GM18909 (cell line): ENCODE data around the gene TMEM38A.
"Not testable (repeated sequence)": the region's sequence is repeated elsewhere in the genome, so short reads cannot be mapped to it uniquely, and the experiment has no call there.

Experiments used
- ATAC-seq: cut with Tn5 transposase; IDR thresholded peaks from one replicate; pipeline ENCODE4 v1.9.1; 2021; ENCODE audit warnings: mild to moderate bottlenecking; ENCODE audit not compliant: unreplicated experiment, poor library complexity

The TMEM38A gene

DNA sequence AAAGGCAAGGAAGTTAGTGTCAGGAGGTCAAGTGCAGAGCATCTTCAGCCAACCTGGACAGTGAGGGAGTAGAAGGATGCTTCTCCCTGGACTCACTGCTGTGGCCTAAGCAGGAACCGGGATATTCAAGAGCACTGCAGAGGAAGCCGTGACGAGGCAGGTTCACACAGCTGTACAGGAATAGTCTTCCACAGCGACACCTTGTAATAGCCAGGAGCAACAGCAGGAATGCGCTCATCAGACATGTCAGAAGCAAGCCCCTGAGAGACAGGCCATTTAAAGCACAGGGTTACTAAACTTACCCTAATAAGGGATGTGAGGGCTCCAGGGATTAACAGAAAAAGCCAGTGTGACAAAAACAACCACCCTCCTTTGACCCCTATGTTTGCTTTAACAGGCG lies 29.5 kb upstream of the TMEM38A start:
- no peak for ATAC-seq

DNA sequence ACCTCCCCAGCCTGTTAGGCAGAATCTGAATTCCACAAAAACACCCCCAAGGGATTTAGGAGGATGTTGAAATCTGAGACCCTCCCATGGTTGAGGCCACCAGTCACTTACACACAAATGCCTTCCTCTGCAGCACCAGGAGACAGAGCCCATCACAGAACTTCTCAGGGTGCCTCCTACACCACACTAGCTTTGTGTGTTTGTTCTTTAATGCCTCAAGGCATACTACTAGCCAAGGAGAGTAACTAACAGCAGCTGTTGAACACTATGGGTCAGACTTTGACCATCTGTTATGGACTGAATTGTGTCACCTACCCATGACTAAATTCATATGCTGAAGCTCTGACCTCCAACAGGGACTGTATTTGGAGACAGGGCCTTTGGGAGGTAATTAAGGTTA lies 23.4 kb upstream of the TMEM38A start:
- no peak for ATAC-seq

DNA sequence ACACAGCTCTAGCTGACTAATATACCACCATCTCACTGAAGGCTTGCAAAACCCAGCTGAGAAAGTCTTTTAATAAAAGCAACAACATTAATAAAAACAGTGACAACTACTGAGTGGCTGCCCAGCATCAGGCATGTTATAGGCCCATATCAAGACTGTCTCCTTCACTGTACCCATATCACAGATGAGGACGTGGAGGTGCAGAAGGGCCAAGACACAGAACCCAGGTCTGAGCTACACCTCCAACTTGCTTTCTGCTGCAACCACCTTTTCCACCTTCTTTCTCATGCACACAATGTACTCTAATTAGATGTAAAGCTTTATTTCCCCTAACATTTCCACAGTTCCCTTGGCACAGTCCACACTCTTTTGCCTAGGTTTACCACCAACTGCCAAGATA lies 22.3 kb upstream of the TMEM38A start:
- no peak for ATAC-seq

DNA sequence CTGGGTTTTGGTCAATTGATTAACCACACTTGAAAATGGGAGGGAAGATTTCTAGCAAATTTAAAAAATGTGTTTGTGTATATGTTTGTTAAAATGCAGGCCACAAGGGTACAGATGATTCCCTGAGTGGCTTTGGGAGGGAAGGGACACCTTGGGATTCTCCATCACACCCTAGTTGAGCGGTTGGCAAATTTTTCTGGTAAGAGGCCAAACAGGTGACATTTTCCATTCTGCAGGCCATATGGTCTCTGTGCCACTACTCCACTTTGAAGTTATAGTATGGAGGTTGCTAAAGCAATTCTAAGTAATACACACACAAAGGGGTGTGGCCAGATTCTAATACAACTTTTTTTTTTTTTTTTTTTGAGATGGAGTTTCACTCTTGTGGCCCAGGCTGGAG lies 20.0 kb upstream of the TMEM38A start:
- ATAC-seq, result no peak

DNA sequence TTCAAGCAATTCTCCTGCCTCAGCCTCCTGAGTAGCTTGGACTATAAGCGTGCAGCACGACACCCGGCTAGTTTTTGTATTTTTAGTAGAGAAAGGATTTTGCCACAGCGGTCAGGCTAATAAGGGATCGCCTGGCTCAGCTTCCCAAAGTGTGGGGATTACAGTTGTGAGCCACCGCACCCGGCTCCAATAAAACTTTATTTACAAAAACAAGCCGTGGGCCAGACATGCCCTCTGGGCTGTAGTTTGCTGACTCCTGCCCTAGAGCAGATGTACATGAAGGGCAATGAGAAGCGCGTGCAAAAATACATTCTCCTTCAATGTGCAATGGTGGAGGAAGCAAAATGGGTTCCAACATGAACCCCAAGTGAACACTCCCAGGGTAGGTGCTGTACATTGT lies 19.2 kb upstream of the TMEM38A start:
- no peak for ATAC-seq

- no peak for ATAC-seq
Measured at GRCh38 chr19:16645140-16645539, 15.8 kb upstream of the TMEM38A start.

- ATAC-seq, result no peak
Measured at GRCh38 chr19:16649734-16650133, 11.2 kb upstream of the TMEM38A start.

GRCh38 chr19:16650821-16651220 lies 10.1 kb upstream of the TMEM38A start:
- ATAC-seq, result no peak

GRCh38 chr19:16651421-16652188 lies 9.3 kb upstream of the TMEM38A start:
- not testable (repeated sequence) for ATAC-seq

DNA sequence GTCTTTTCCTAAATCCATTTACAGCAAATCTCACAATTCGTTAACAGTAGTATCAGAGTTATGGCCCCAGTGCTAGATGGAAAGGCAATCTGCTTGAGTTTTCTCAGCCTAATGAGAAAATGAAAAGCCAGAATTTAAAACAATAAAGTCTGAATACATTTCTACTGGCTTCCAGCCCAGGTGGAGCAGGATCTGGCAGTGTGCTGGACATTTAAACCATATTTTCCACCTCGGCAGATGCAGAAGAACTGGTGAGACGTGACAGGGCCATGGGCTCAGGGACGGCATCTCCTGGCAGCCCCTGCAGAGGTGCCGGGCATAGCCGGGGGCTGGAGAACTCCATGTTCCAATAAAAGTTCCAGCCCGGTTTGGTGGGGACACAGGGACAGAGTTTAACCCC lies 8.1 kb upstream of the TMEM38A start:
- no peak for ATAC-seq

- no peak for ATAC-seq
Measured at GRCh38 chr19:16654140-16654539, 6.8 kb upstream of the TMEM38A start.

GRCh38 chr19:16654627-16655026 lies 6.3 kb upstream of the TMEM38A start:
- no peak for ATAC-seq

GRCh38 chr19:16655727-16656126 lies 5.2 kb upstream of the TMEM38A start:
- no peak for ATAC-seq

DNA sequence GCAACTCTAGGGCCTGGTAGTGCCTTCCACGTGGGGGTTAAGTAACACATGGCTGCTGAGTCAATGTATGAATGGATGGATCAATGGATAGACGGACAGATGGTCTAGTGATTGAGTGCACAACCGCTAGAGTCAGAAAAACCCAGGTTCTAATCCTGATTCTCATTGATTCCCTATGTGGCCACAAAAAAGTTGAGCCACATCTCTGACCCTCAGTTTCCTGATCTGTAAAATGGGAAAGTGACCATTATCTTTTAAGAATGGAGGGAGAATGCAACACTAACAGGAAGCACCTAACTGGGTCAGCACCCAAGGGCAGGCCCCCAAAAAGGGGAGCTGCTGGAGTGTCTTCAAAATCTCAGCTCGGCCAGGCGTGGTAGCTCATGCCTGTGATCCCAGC lies 3.6 kb upstream of the TMEM38A start:
- ATAC-seq, result no peak

DNA sequence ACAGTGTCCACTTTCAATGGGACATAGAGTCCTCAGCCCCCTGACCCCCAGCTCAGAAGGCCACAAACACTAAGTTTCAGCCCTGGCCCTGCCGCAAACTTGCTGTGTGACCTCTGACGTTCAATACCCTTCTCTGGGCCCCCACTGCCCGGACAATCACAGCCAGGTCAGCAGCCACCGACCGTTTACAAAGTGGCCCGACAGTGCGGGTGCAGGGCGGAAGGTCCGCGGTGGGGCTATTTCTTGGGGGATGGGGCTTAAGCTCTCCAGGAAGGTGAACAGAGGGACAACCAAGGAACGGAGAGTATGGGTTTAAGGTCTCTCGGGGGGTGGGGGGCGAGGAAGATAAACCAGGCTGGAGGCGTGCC lies 1.5 kb upstream of the TMEM38A start:
- ATAC-seq, result no peak

DNA sequence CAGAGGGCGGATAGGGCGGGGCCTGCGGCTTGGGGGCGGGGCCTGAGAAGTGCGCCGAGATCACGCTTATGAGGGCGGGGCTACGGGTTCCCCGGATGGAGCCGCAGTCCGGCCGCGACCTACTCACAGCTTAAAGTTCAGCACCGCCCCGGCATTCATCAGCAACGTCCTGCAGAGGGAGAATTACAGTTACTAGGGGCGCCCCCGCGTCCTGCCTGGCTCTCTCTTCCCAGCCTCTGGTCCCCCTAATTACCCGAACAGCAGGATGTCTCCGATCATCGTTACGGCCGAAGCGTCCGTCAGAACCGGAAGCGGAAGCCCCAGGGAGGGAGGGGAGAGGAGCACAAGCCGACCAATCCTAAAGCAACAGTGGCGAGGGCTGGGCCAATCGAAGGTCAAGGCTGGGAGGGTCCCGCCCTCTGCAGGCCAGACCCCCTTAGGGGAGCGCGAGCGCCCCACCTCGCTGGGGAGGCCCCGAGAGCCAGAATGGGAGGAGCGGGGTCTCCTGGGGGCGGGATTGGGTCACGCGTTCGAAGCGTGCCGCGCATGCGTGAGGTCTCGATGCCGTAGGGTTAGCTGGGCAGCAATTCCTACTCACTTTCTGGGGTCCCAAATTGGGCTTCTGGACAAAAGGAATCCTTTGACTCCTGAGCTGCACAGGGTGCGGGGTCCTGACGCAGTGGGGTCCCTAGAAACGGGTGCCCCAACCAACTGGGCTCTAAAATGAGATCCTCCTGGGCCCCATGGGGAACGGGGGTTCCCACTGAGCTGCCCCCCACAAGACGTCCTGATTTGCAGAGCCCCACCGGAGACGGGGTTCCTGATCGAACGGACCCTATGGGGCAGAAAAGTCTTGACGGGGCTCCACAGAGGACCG lies 869 bp upstream of the TMEM38A start, which contains the start of gene SMIM7:
Gene SMIM7 (minus strand): TSS at position 313 of the 877 bp plus-strand sequence. CDS start 34 bp downstream, at position 279.
- peak; percentile 88 for ATAC-seq

DNA sequence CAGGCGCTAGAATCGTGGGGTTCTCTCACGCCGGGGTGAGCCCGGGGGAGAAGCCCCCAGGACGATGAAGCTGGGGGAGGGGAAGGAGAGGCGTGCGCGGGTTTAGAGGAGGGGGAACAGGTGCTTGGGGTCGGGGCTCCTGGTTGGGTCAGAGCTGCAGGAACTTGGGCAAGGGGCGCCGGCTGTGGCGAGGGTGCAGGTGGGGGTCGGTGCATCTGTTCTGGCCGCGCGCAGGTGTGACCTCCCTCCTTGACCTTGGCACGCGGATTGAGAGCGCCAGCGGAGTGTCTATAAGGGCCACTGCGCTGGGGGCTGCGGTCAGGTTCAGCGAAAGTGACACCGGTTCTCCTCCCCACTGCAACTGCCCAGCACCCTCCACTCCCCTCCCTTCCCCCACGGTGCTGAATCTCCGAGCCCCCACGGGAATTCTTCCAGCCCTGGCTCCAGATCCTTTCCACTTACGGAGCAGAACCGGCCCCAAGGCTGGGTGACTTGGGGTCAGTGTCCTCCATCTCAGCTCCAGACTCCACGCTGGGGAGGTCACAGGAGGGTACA lies 618 bp downstream of the TMEM38A start:
- no peak for ATAC-seq

DNA sequence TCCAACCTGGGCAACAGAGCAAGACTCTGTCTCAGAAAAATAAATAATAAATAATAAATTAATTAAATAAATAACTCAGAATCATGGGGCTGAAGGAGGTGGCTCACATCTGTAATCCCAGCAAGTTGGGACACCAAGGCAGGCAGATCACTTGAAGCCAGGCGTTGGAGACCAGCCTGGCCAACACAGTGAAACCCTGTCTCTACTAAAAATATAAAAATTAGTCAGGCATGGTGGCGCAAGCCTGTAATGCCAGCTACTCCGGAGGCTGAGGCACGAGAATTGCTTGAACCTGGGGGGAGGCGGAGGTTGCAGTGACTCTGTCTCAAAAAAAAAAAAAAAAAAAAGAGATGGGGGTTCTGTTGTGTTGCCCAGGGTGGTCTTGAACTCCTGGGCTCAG lies 7.2 kb downstream of the TMEM38A start:
- ATAC-seq, result no peak

DNA sequence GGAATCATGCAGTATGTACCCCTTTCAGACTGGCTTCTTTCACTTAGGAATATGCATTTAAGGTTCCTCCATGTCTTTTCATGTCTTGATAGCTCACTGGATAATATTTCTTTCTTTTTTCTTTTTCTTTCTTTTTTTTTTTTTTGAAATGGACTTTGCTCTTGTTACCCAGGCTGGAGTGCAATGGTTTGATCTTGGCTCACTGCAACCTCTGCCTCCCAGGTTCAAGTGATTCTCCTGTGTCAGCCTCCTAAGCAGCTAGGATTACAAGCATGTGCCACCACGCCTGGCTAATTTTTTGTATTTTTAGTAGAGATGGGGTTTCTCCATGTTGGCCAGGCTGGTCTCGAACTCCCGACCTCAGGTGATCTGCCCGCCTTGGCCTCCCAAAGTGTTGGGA lies 7.8 kb downstream of the TMEM38A start:
- ATAC-seq, result not testable (repeated sequence)

DNA sequence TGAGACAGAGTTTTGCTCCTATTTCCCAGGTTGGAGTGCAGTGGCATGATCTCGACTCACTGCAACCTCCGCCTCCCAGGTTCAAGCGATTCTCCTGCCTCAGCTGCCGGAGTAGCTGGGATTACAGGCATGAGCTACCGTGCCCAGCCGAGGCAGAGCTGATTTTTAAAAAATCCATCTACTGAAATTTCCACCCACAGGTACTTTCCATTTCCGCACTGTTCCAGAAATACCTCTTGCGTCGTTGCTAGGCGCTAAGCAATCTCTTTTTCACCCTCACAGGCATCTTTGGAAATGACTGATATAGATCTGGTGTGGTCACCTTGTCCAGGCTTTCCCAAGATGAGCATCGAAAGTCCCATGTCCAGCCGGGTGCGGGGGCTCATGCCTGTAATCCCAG lies 9.4 kb downstream of the TMEM38A start:
- no peak for ATAC-seq

DNA sequence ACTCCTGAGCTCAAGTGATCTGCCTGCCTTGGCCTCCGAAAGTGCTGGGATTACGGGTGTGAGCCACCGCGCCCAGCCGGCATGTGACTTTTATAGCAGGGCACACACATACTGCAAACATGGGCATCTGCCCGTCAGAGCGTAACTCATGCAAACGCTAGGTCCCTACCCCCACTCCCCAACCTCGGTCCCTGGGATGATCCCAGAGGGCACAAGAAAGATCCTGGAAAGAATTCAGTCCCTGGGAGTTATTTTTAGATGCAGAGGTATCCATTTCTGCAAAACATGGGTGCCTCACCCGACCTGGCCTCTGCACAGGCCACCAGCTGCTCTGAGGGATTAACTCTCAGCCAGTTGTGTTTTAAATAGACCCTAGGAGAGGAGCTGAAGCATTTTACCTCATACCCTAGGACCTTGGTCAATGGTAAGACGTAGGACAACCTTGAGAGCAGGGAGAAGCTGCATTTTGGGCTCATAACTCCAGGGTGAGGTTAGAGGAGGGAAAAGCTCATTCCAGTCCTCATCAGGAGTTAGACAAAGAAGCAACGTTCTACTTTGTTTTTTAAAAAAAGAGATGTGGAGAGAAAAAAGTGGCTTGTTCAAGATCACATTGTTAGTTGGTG lies 10.8 kb downstream of the TMEM38A start:
- ATAC-seq, result no peak
